GM18909 (cell line): ENCODE data around the gene SPRTN.
A peak's percentile ranks its signal among the peaks of the same experiment; 100 is the strongest.

Source experiments
- ATAC-seq: cut with Tn5 transposase; IDR thresholded peaks from one replicate; pipeline ENCODE4 v1.9.1; 2021; ENCODE audit warnings: mild to moderate bottlenecking; ENCODE audit not compliant: unreplicated experiment, poor library complexity

The SPRTN gene

GRCh38 chr1:231338270-231339128 lies at the start of gene SPRTN:
Gene SPRTN (plus strand): TSS chr1:231338293. CDS start chr1:231338384, 91 bp downstream.
- ATAC-seq = peak; percentile 10

DNA sequence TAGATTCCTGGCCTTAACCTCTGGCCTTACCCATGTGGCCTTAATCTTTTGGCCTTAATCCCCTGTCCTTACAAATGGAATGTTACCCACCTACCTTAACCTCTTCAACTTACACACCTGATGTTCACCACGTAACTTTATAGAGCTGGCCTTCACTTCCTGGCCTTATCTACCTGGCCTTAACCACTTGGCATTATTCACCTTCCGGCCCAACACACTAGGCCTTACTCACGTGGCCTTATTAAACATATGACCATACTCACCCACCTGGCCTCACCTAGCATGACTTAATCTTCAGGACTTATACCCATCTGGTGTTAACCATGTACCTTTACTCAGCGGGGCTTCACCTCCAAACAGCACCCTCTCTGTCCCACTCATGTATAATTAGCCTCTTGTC lies 42.2 kb upstream of the SPRTN start:
- no peak for ATAC-seq

DNA sequence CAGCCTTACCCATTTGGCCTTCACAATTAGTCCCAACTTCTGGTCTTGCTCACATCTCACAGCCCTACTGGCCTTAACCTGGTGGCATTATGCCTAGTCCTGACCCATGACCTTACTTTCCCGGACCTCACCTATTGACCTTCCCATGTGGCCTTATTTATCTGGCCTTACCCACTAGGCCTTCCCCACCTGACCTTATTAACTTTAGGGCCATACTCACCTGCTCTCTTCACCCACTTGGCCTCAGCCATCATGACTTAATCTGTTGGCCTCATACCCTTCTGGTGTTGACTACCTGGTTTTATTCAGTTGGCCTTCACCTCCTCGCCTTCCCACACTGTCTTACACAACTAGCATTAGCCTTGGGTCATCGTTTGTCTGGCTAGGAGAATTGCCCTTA lies 36.1 kb upstream of the SPRTN start:
- ATAC-seq = no peak

DNA sequence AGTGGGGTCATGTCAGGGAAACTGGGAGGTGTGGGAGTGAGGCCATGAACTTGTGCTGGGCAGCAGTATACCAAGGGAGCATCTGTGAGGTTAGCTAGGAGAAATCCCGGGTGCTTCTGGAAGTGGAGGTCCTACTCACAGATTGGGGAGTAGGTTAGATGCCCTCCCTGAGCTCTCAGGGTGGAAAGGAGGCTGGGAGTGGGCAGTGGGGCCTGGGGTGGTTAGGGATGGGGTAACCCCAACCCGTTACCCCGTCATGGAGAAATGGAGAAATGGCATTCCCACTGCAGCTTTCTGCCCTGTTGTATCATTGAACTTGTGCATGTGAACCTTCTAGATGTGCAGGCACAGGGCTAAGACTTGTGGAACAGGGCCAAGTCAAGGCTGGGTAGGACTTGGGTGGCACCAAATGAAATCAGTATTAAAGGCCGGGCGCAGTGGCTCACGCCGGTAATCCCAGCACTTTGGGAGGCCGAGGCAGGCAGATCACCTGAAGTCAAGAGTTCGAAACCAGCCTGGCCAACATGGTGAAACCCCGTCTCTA lies 27.6 kb upstream of the SPRTN start:
- no peak for ATAC-seq

- ATAC-seq = no peak
Measured at GRCh38 chr1:231311720-231312431, 26.2 kb upstream of the SPRTN start.

DNA sequence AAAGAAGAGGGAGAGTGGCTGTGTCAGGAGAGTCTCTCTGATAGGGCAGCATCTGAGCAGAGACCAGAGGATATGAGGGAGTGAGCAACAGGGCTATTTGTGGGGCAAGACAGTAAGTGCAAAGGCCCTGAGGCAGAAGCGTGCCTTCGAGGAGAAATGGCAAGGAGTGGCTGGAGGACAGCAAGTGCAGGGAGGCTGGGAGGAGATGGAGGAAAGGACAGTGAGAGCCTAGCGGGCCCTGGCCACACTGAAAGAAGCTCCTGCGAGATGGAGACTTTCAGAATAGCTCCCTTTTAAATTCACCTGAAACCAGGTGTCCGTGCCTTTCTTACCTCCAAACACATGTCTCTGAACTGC lies 25.7 kb upstream of the SPRTN start:
- ATAC-seq = no peak

GRCh38 chr1:231313661-231314060 lies 24.4 kb upstream of the SPRTN start:
- ATAC-seq = no peak

DNA sequence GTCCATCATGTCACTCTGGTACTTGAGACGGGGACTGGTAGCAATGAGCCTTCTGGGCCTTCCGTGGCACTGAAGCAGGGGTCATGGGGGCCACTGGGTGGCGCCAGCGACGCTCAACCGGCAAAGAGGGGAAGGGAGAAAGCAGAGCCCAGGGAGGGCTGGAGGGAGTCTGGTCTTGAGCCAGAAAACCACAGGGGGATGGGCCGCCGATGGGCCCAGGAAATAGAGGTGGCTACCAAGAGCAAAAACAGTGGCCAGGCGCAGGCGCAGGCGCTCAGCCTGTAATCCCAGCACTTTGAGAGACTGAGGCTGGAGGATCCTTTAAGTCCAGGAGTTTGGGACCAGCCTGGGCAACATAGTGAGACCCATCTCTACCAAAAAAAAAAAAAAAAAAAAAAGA lies 22.2 kb upstream of the SPRTN start:
- peak; percentile 76 for ATAC-seq

GRCh38 chr1:231317306-231318014 lies 20.6 kb upstream of the SPRTN start:
- ATAC-seq = no peak

GRCh38 chr1:231318015-231318355 lies 20.1 kb upstream of the SPRTN start:
- ATAC-seq = no peak

- no peak for ATAC-seq
Measured at GRCh38 chr1:231318568-231318967, 19.5 kb upstream of the SPRTN start.

GRCh38 chr1:231319080-231319479 lies 19.0 kb upstream of the SPRTN start:
- ATAC-seq = no peak

DNA sequence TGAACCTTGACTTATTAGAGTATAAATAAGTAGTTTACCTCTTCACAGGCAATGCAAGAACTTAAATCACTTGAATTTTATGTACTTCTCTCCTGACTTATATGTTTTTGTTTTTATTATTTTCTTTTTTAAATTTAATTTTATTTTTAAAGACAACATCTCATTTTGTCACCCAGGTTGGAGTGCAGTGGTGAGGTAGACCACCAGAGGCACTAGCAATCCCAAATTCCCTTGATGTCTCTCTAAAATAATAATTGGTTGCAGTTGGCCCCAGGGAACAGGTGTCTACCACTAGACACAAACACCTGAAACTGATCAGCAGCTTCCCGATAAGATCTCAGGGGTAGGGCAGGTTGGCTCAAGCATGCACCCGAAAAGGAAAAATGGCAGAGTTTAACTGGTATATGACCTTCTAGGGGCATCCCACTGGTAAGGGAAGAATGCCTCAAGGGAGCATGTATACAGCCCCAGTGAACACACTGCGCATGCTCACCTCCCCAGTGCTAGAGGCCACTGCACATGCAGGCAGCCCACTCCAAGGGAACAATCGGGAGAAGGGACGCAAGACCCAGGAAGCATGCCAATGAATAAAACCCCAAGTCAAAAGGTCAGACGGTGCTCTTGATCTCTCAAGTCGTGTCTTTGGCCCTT lies 15.1 kb upstream of the SPRTN start:
- ATAC-seq = no peak

DNA sequence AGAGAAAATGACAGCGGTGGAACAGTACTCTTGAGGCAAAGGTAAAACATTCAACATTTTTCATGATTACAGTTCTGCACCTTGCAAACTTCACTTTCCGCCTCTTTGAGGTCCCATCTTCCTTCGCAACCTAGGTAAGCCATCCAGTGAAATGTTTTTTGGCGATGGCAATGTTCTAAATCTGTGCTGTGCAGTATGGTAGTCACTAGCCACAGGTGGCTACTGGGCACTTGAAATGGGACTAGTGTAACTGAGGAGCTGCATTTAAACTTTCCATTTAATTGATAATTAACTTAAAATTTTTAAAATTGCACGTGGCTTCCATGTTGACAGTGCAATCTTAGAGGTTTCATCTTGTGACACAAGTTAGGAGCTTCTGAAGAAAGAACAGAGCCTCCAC lies 13.4 kb upstream of the SPRTN start:
- no peak for ATAC-seq

DNA sequence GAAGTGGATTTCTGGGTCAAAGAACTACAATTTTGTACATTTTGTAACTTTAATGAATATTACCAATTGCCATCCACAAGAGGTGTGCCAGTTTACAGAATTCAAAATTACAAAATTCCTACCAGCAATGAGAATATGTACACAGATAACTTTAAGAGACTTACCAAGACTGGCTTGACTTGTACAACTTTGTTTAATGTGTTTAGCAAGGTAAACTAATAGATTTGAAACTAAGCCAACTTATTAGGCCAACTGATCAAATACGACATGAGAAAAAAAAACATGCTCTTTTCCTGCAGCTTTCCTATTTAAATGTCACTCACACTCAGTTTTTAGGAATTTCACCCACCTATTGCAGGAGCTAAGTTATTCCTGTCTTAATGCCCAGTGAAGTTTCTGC lies 11.8 kb upstream of the SPRTN start:
- ATAC-seq = no peak

DNA sequence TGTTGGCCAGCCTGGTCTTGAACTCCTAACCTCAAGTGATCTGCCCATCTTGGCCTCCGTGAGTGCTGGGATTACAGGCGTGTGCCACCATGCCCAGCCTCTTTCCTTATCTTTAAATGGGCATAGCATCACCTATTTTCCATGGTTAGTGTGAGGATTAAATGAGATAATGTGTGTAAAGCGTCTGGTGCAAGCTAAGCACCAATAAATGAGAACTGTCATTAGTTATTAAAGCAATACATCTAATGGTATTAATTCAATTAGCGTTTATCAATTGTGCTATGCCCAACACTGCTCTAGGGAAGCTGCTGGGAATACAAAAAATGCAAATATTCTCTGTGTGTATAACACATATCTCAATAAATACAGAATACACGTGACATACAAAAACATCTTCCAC lies 10.5 kb upstream of the SPRTN start:
- ATAC-seq = no peak

- no peak for ATAC-seq
Measured at GRCh38 chr1:231329483-231329882, 8.6 kb upstream of the SPRTN start.

- no peak for ATAC-seq
Measured at GRCh38 chr1:231332761-231333160, 5.3 kb upstream of the SPRTN start.

DNA sequence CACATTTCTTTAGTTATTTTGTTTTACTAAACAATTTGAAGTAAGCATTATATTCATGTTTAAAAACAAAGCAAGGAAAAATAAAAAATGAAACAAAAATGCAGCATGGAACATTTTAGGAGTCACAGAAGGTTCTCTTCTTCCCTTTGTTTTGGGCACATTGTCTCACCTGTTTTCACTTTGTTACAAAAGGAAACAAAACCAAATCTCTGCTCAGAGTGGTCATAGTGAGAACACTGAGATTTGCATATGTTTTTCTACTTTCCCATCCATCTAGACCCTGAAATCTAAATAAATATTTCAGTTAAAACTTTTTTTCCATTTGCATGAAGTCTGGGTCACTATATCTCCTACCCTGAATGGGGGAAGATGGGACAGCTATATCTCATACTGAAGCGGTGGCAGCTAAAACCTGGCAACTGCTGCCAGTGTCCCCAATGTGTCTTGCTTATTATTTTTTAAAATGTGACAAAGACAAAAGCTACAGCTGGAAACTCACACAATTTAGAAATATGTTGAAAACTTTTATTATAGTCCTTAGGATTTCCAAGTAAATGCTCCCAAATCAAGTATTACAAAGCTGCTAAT lies 3.9 kb upstream of the SPRTN start:
- ATAC-seq = no peak

GRCh38 chr1:231334952-231335351 lies 3.1 kb upstream of the SPRTN start:
- no peak for ATAC-seq
